ENCODE measurements around the gene ABCC4. TPM values are rescaled to one million over a fixed set of nuclear protein-coding genes. Genes with fewer than 3 reads are reported as not detected.

ABCC4 gene
- total and polyA plus RNA-seq, 9 of the 15 experiments (the other 6 are each of a cell fraction or from before 2014, with no cell fraction given) = 9.4 to 46.1 (median 25.4) TPM

DNA sequence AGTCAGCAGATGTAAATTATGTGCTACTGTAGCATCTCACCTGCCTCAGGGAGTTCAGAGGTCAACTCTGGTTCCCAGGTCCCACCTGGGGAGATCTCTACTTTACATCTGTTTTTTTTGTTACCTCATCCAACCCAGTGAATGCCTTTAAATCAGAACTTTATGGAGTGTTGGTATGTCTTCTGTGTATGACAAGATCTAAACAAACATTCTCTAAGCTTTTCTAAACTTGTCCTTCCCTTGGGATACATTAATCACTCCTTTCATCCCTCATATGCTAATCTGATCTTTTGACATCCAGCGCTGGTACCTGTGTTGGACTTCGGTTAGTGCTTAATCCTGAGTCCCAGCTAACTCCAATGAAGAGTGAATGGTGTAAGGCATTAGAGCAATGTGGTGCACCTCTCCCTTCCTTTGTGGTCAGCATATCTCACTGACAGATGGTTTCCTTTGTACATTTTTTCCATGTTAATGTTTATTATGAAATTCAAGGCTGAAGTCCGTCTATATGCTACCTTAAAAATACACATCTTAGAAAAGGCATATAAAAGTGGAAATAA, 213.4 kb downstream of the ABCC4 start:
- Histone ChIP-seq H3K79me2 (ENCODE audit: control insufficient read depth, insufficient read depth, low read length) (no peaks in the 10 kb centered on the region), H3K4me3 (no peak overlapping the region), H2AFZ (ENCODE audit: low read depth, low read length) (no peak overlapping the region), H3K4me1 (replicated peaks in 1 of 2; ENCODE audit: control insufficient read depth in 2 of 2, insufficient read depth in 2 of 2, low read length in 2 of 2) (no peaks in the 10 kb centered on the region), H4K20me1 (replicated peaks; ENCODE audit: control insufficient read depth, insufficient read depth, low read length) (no peaks in the 10 kb centered on the region), H3K9me3 (replicated peaks; ENCODE audit: control insufficient read depth, insufficient read depth, low read depth, low read length) (no peaks in the 10 kb centered on the region), H3K36me3 (ENCODE audit: control insufficient read depth, insufficient read depth, low read length) (peaks cover 8% of the 10 kb centered on the region; the same call in 1 of the 3 replicates), H3K9ac (ENCODE audit: insufficient read depth in 1 of 2, low read depth in 2 of 2, low read length in 2 of 2) (no peak overlapping the region), H3K27me3 (ENCODE audit: control insufficient read depth in 2 of 2, insufficient read depth in 2 of 2, low read length in 2 of 2) (no peaks in the 10 kb centered on the region), H3K27ac (ENCODE audit: extremely low read depth, low read depth, low read length) (no peak overlapping the region), H3K4me2 (ENCODE audit: insufficient read depth, low read length) (no peak overlapping the region), H3K9me1 (ENCODE audit: control insufficient read depth, insufficient read depth, low read length) (no peaks in the 10 kb centered on the region)
- FAIRE-seq (no peak), ATAC-seq (no peak; the same call in 2 of the 3 replicates), DNase-seq (ENCODE audit: extremely low read depth in 1 of 4, low spot score in 3 of 4) (peak in 1 of 4 experiments; percentile 1)
- 45% methylated on average over 3 of the region's 3 CpGs for WGBS (ENCODE audit: insufficient coverage, low coverage, missing lambda C conversion rate)
- intact Hi-C loops (cut with micrococcal nuclease) = no loop called here
- no peak for TF ChIP-seq ARNT (IDR thresholded peaks at IDR 0.05)
- TF ChIP-seq FOXA3 (CRISPR knock-in tag; conservative IDR thresholded peaks at IDR 0.05 in 1 of 2, IDR thresholded peaks at IDR 0.05 in 1 of 2) = no peak
- TF ChIP-seq MCM7 (IDR thresholded peaks at IDR 0.05) = no peak
- TF ChIP-seq ZFPM2 (CRISPR knock-in tag; IDR thresholded peaks at IDR 0.05) = no peak
- TF ChIP-seq TCF3 (CRISPR knock-in tag; IDR thresholded peaks at IDR 0.05) = peak; percentile 46
- TF ChIP-seq ESRRB (CRISPR knock-in tag; IDR thresholded peaks at IDR 0.05; ENCODE audit: borderline replicate concordance) = no peak
- TF ChIP-seq, protein P1, sequence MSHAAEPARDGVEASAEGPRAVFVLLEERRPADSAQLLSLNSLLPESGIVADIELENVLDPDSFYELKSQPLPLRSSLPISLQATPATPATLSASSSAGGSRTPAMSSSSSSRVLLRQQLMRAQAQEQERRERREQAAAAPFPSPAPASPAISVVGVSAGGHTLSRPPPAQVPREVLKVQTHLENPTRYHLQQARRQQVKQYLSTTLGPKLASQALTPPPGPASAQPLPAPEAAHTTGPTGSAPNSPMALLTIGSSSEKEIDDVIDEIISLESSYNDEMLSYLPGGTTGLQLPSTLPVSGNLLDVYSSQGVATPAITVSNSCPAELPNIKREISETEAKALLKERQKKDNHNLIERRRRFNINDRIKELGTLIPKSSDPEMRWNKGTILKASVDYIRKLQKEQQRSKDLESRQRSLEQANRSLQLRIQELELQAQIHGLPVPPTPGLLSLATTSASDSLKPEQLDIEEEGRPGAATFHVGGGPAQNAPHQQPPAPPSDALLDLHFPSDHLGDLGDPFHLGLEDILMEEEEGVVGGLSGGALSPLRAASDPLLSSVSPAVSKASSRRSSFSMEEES (CRISPR knock-in tag; IDR thresholded peaks at IDR 0.05) = no peak
- no peak for TF ChIP-seq PML (IDR thresholded peaks at IDR 0.05; ENCODE audit: low read length)
- no peak for TF ChIP-seq CREB3 (tag; conservative IDR thresholded peaks at IDR 0.05; ENCODE audit: low read depth)
- TF ChIP-seq SRSF3 (IDR thresholded peaks at IDR 0.05; ENCODE audit: insufficient read depth, low read length) = no peak
- peak; percentile 44 for TF ChIP-seq MEIS2 (IDR thresholded peaks at IDR 0.05; ENCODE audit: partially characterized antibody)
- no peak for TF ChIP-seq GATAD2A (IDR thresholded peaks at IDR 0.05)
- no peak for TF ChIP-seq ZNF717 (CRISPR knock-in tag; IDR thresholded peaks at IDR 0.05)
- no peak for TF ChIP-seq ATF2 (CRISPR knock-in tag; IDR thresholded peaks at IDR 0.05)
- TF ChIP-seq ZNF263 (CRISPR knock-in tag; IDR thresholded peaks at IDR 0.05; ENCODE audit: borderline replicate concordance) = no peak
- no peak for TF ChIP-seq ETV5 (CRISPR knock-in tag; IDR thresholded peaks at IDR 0.05; ENCODE audit: low read depth)
- no peak for TF ChIP-seq KHSRP (IDR thresholded peaks at IDR 0.05)
- BruUV-seq (replicated peaks) = no TSS peak
- in situ Hi-C loops (cut with MboI) = no loop called here
- POLR2A ChIA-PET = no interaction called here
- CTCF ChIA-PET (ENCODE audit: low intra/inter-chr PET ratio) = no interaction called here

All from K562 (cell line).